KOPT-K1 (cell line): ENCODE data around the gene ERO1A.
"Not testable (repeated sequence)": the region's sequence is repeated elsewhere in the genome, so short reads cannot be mapped to it uniquely, and the experiment has no call there.

ENCODE experiments used
- H3K27ac ChIP-seq: fragments of 200-600 bp; sonication (generic); 2 replicates; pipeline ENCODE4 v1.5.1; 2016; ENCODE audit warnings: antibody characterized with exemption, mild to moderate bottlenecking, low read depth, low read length; ENCODE audit not compliant: poor library complexity, severe bottlenecking
- H3K36me3 ChIP-seq: fragments of 200-600 bp; sonication (generic); 2 replicates; pipeline ENCODE4 v1.5.1; 2017; ENCODE audit warnings: antibody characterized with exemption, mild to moderate bottlenecking, low read length, moderate library complexity; ENCODE audit not compliant: insufficient read depth
- H3K9me3 ChIP-seq: fragments of 200-600 bp; sonication (generic); 2 replicates; pipeline ENCODE4 v1.5.1; 2017; ENCODE audit warnings: antibody characterized with exemption, low read length, mild to moderate bottlenecking; ENCODE audit not compliant: insufficient read depth, poor library complexity, severe bottlenecking

The ERO1A gene, protein sequence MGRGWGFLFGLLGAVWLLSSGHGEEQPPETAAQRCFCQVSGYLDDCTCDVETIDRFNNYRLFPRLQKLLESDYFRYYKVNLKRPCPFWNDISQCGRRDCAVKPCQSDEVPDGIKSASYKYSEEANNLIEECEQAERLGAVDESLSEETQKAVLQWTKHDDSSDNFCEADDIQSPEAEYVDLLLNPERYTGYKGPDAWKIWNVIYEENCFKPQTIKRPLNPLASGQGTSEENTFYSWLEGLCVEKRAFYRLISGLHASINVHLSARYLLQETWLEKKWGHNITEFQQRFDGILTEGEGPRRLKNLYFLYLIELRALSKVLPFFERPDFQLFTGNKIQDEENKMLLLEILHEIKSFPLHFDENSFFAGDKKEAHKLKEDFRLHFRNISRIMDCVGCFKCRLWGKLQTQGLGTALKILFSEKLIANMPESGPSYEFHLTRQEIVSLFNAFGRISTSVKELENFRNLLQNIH

DNA sequence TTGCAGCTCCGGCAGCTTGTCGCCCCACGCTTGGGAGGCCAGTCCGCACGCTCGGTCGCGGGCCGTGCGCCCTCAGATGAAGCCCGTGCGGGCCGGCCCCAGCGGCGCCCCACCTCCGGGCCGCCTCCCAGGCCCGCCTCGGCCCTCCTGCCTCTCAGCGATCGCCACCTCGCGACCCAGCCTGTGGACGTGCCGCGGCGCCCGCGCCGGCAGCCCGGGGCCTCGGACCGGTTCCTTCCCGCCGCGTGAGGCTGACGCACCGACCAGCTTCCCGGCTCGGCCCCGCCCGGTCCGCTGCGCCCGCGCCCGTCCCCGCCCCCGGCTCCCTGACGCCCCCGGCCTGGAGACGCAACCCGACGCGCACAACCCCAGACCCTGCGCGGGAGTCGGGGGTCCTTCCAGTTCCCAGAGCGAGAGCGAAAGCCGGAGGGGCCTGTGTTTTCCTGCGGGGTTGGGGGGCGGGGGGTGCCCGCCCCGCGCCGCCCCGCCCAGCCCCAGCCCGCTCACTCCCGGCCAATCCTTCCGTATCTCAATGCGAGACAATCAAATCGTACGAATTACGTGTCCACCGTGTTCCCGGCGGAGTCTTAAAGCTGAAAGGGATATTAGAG, at the start of gene ERO1A:
TSS of gene ERO1A (minus strand) at position 78 of the 611 bp plus-strand sequence. CDS start at position 1, 77 bp downstream.
- Histone ChIP-seq H3K27ac (peak within 1 kb of the TSS; percentile 88), H3K36me3 (peaks cover 4% of the 10 kb centered on the region; the same call in 1 of the 2 replicates), H3K9me3 (no peaks in the 10 kb centered on the region)

DNA sequence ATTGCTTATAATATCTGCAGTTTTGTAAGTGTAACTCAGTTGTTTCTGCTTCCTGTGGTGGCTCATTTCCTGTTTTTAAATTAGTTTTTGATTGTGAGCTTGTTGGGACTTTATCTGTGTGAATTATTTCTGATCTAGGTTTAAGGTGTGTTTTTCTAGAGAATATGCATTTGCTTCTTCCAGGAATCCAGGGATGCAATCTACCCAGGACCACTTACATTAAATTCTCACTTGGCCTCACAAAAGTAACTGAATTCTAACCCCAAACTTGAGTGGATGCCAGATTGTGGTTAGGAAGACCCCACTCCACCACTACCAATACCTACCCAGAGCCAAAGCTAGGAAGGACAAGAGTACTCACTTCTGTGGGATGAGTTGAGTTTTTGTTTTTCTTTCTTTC, 46.5 kb upstream of the ERO1A start:
- Histone ChIP-seq H3K36me3 (peaks cover 19% of the 10 kb centered on the region), H3K9me3 (no peaks in the 10 kb centered on the region), H3K27ac (peak overlapping the region; percentile 79)

DNA sequence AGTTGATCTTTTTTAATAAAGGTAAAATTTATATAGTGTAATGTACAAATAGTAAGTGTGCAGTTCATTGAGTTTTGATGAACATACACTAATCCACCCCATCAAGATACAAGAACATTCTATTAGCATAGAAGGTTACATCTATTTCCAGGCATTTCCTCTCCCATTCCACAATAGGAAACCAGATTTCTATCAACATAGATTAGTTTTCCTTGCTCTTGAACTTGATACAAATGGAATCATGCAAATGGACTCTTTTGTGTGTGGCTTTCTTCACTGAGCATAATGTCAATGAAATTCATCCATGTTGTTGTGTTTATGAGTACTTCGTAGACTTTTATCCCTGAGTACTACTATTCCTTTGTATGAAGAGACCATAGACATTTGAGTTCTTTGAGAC, 45.4 kb upstream of the ERO1A start:
- H3K36me3 ChIP-seq, result peaks cover 12% of the 10 kb centered on the region
- no peaks in the 10 kb centered on the region for H3K9me3 ChIP-seq
- H3K27ac ChIP-seq, result no peak overlapping the region

- no peaks in the 10 kb centered on the region for H3K9me3 ChIP-seq
- no peak overlapping the region for H3K27ac ChIP-seq
- peaks cover 13% of the 10 kb centered on the region for H3K36me3 ChIP-seq
Measured at GRCh38 chr14:52738409-52738808, 43.1 kb upstream of the ERO1A start.

DNA sequence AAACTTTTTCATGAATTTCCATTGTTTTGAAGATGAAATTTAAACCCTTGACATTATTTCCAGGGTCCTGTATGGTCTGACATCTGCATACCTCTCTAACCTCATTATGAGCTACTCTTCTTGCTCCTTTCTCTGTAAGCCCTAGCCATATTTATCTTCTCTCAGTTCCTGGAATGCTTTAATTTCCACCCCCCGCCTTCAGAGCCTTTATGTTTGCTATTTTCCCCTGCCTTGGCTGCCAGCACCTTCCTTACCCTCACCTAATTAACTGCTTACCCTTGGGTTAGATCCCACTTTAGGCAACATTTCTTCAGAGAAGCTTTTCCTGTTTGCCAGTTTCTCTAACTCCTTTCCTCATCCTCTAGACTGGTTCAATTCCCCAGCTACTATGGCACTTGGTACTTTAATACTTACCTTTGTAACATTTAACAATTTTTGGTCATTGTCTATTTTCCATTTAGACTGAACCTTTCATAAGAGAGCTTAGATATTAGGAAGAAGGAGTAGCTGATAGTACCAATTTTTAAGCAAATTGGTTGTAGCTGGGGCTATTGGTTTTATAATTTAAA, 40.6 kb upstream of the ERO1A start:
- H3K27ac ChIP-seq, result no peak overlapping the region
- H3K36me3 ChIP-seq, result peaks cover 17% of the 10 kb centered on the region
- no peaks in the 10 kb centered on the region for H3K9me3 ChIP-seq

DNA sequence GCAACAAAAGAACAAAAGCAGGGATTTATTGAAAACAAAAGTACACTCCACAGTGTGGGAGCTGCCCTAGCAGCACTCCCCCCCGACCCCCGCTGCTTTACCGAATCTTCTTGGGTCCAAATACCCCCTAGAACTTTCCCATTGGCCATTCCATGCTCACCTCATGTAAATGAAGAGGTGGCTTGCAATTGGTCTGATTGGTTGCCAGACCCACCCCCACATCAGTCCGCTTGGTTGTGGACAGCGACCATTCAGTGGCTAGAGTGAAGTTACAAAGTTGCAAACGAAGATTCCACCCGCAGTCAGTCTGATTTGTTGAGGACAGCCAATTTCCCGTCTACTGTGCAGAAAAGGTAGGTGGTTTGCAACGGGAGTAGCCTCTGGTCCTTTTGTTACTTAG, 38.5 kb upstream of the ERO1A start:
- Histone ChIP-seq H3K27ac (no peak overlapping the region), H3K36me3 (peaks cover 20% of the 10 kb centered on the region; the same call in 1 of the 2 replicates), H3K9me3 (no peaks in the 10 kb centered on the region)

DNA sequence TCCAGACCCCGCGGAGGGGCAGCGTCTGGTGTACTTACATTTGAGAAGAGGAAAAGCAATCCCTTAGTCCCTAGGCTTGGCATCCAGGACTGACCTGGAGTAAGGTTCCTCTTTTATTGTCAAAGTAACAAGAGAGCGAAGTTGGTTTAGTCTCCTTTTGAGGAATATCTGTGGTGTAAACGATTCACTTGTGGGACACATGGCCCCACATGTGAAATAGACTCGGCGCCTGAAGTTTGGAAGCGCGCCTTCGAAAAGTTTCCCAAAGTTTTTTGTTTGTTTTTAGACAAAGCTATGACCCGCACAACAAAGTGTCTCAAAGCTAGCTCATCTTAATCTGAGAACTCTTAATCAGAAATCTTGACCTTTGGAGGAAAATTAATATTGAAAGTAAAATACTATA, 35.4 kb upstream of the ERO1A start:
- H3K36me3 ChIP-seq, result peaks cover 47% of the 10 kb centered on the region
- no peaks in the 10 kb centered on the region for H3K9me3 ChIP-seq
- H3K27ac ChIP-seq, result peak overlapping the region; percentile 76

GRCh38 chr14:52729925-52730708, 34.8 kb upstream of the ERO1A start, which contains the start of gene STYX:
Gene STYX (plus strand): TSS chr14:52730166. CDS start chr14:52730475, 309 bp downstream.
- Histone ChIP-seq H3K36me3 (peaks cover 51% of the 10 kb centered on the region), H3K27ac (peak within 1 kb of the TSS; percentile 76), H3K9me3 (no peaks in the 10 kb centered on the region)

GRCh38 chr14:52729585-52729924, 34.2 kb upstream of the ERO1A start:
- H3K9me3 ChIP-seq, result no peaks in the 10 kb centered on the region
- peaks cover 56% of the 10 kb centered on the region for H3K36me3 ChIP-seq
- peak overlapping the region; percentile 76 for H3K27ac ChIP-seq

DNA sequence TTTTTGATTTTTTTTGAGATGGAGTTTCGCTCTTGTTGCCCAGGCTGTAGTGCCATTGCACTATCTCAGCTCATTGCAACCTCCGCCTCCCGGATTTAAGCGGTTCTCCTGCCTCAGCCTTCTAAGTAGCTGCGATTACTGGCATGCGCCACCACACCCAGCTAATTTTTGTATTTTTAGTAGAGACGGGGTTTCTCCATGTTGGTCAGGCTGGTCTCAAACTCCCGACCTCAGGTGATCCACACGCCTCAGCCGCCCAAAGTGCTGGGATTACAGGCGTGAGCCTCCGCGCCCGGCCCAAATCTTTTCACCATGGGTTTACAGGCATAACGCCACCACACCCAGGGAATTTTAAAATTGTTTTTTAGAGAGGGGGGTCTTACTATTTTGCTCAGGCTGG, 33.7 kb upstream of the ERO1A start:
- H3K36me3 ChIP-seq, result peaks cover 61% of the 10 kb centered on the region
- H3K9me3 ChIP-seq, H3K27ac ChIP-seq: not testable (repeated sequence)

DNA sequence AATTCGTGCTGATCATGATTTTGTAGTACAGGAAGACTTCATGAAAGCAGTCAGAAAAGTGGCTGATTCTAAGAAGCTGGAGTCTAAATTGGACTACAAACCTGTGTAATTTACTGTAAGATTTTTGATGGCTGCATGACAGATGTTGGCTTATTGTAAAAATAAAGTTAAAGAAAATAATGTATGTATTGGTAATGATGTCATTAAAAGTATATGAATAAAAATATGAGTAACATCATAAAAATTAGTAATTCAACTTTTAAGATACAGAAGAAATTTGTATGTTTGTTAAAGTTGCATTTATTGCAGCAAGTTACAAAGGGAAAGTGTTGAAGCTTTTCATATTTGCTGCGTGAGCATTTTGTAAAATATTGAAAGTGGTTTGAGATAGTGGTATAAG, 32.2 kb upstream of the ERO1A start:
- peaks cover 66% of the 10 kb centered on the region for H3K36me3 ChIP-seq
- not testable (repeated sequence) for H3K27ac ChIP-seq, H3K9me3 ChIP-seq

GRCh38 chr14:52724360-52724644, 28.9 kb upstream of the ERO1A start:
- Histone ChIP-seq H3K27ac (no peak overlapping the region), H3K36me3 (peaks cover 97% of the 10 kb centered on the region), H3K9me3 (no peaks in the 10 kb centered on the region)

- no peaks in the 10 kb centered on the region for H3K9me3 ChIP-seq
- peaks cover 98% of the 10 kb centered on the region for H3K36me3 ChIP-seq
- H3K27ac ChIP-seq, result no peak overlapping the region
Measured at GRCh38 chr14:52723514-52724359, 28.4 kb upstream of the ERO1A start.

DNA sequence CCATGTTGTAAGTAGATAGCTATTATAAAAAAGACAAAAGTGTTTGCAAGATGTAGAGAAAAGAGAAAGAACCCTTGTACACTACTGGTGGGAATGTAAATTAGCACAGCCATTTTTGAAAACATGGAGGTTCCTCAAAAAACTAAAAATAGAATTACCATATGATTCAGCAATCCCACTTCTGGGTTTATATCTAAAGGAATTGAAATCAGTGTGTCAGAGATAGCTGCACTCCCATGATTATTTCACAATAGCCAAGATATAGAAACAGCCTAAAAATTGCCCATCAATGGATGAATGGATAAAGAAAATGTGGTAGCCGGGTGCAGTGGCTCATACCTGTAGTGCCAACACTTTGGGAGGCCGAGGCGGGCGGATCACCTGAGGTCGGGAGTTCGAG, 20.8 kb upstream of the ERO1A start:
- peaks cover 98% of the 10 kb centered on the region for H3K36me3 ChIP-seq
- no peaks in the 10 kb centered on the region for H3K9me3 ChIP-seq
- H3K27ac ChIP-seq, result no peak overlapping the region
